ENCODE measurements around the gene DRC3. TPM values are rescaled to one million over a fixed set of nuclear protein-coding genes. Genes with fewer than 3 reads are reported as not detected.
A peak's percentile ranks its signal among the peaks of the same experiment; 100 is the strongest.

The DRC3 gene
- polyA plus RNA-seq, 1 donor (not counting 4 experiments of a cell fraction or from before 2014, with no cell fraction given): 0.69 TPM

GRCh38 chr17:18005496-18005895, 32.8 kb downstream of the DRC3 start:
- Histone ChIP-seq H4K20me1 (ENCODE audit: control insufficient read depth, extremely low read depth, insufficient read depth, low read length) (no peaks in the 10 kb centered on the region), H3K9me1 (ENCODE audit: control insufficient read depth, extremely low read depth, insufficient read depth, low read length) (no peaks in the 10 kb centered on the region), H3K27me3 (ENCODE audit: control insufficient read depth, extremely low read depth, insufficient read depth, low read length) (no peaks in the 10 kb centered on the region), H3K9me3 (ENCODE audit: control insufficient read depth, low read depth, low read length) (no peaks in the 10 kb centered on the region), H3K9ac (ENCODE audit: control insufficient read depth, extremely low read depth, insufficient read depth, low read length) (no peak overlapping the region), H2AFZ (ENCODE audit: control insufficient read depth, low read length) (no peak overlapping the region), H3K36me3 (ENCODE audit: control insufficient read depth in 2 of 2, extremely low read depth in 1 of 2, insufficient read depth in 2 of 2, low read length in 2 of 2) (peaks cover 0 to 10% of the 10 kb centered on the region in 2 experiments), H3K4me2 (ENCODE audit: control insufficient read depth, extremely low read depth, insufficient read depth, low read depth, low read length) (no peak overlapping the region), H3K27ac (ENCODE audit: control insufficient read depth, insufficient read depth, low read length) (no peak overlapping the region), H3K79me2 (ENCODE audit: control insufficient read depth, insufficient read depth, low read length) (no peaks in the 10 kb centered on the region), H3K4me3 (ENCODE audit: control insufficient read depth in 2 of 3, extremely low read depth in 1 of 3, insufficient read depth in 2 of 3, low read depth in 1 of 3, low read length in 3 of 3) (no peak overlapping the region), H3K4me1 (ENCODE audit: control insufficient read depth, extremely low read depth, insufficient read depth, low read length) (peaks cover 12% of the 10 kb centered on the region)
- FAIRE-seq: peak; percentile 65
- no peak for TF ChIP-seq CTCF (optimal IDR thresholded peaks at IDR 0.05 in 1 of 3, IDR thresholded peaks at IDR 0.05 in 1 of 3, conservative IDR thresholded peaks at IDR 0.05 in 1 of 3; ENCODE audit: extremely low read depth in 1 of 3, insufficient read depth in 2 of 3, low read length in 3 of 3)
- TF ChIP-seq EZH2 (IDR thresholded peaks at IDR 0.05; ENCODE audit: low read length): no peak
- no peak for DNase-seq (ENCODE audit: low read depth, low spot score)
- dilution Hi-C loops (cut with MboI; ENCODE audit: extremely low pct_ligation_motif_present, low sequenced_read_pairs): no loop called here

- no peak overlapping the region for H3K4me3 ChIP-seq (ENCODE audit: control insufficient read depth in 2 of 3, extremely low read depth in 1 of 3, insufficient read depth in 2 of 3, low read depth in 1 of 3, low read length in 3 of 3)
- peaks cover 2 to 10% of the 10 kb centered on the region in 2 experiments for H3K36me3 ChIP-seq (ENCODE audit: control insufficient read depth in 2 of 2, extremely low read depth in 1 of 2, insufficient read depth in 2 of 2, low read length in 2 of 2)
- no peaks in the 10 kb centered on the region for H3K79me2 ChIP-seq (ENCODE audit: control insufficient read depth, insufficient read depth, low read length)
- no peak overlapping the region for H3K9ac ChIP-seq (ENCODE audit: control insufficient read depth, extremely low read depth, insufficient read depth, low read length)
- H4K20me1 ChIP-seq (ENCODE audit: control insufficient read depth, extremely low read depth, insufficient read depth, low read length): no peaks in the 10 kb centered on the region
- H3K27me3 ChIP-seq (ENCODE audit: control insufficient read depth, extremely low read depth, insufficient read depth, low read length): no peaks in the 10 kb centered on the region
- H3K4me1 ChIP-seq (ENCODE audit: control insufficient read depth, extremely low read depth, insufficient read depth, low read length): peaks cover 12% of the 10 kb centered on the region
- H2AFZ ChIP-seq (ENCODE audit: control insufficient read depth, low read length): no peak overlapping the region
- dilution Hi-C loops (cut with MboI; ENCODE audit: extremely low pct_ligation_motif_present, low sequenced_read_pairs): no loop called here
- DNase-seq (ENCODE audit: low read depth, low spot score) (no peak), FAIRE-seq (no peak)
- H3K9me3 ChIP-seq (ENCODE audit: control insufficient read depth, low read depth, low read length): no peaks in the 10 kb centered on the region
- no peak overlapping the region for H3K4me2 ChIP-seq (ENCODE audit: control insufficient read depth, extremely low read depth, insufficient read depth, low read depth, low read length)
- TF ChIP-seq EZH2 (IDR thresholded peaks at IDR 0.05; ENCODE audit: low read length) (no peak), CTCF (optimal IDR thresholded peaks at IDR 0.05 in 1 of 3, IDR thresholded peaks at IDR 0.05 in 1 of 3, conservative IDR thresholded peaks at IDR 0.05 in 1 of 3; ENCODE audit: extremely low read depth in 1 of 3, insufficient read depth in 2 of 3, low read length in 3 of 3) (no peak)
- H3K27ac ChIP-seq (ENCODE audit: control insufficient read depth, insufficient read depth, low read length): no peak overlapping the region
- no peaks in the 10 kb centered on the region for H3K9me1 ChIP-seq (ENCODE audit: control insufficient read depth, extremely low read depth, insufficient read depth, low read length)
Measured at GRCh38 chr17:18006495-18007239, 34.0 kb downstream of the DRC3 start.
